ENCODE data around the gene REEP5.

REEP5 gene

DNA sequence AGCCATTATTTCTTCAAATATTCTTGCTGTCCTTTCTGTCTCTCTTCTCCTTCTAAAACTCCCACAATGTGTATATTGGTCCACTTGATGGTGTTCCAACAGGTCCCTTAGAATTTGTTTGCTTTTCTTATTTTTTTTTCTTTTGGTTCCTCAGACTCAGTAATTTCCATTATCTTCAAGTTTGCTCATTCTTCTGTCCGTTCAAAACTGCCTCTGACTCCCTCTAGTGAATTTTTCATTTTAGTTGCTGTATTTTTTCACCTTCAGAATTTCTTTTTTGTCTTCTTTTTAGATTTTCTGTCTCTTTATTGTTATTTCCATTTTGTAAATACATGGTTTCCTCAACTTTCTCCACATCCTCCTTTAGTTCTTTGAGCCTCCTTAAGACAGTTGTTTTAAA lies 67.4 kb downstream of the REEP5 start:
- no peaks in the 10 kb centered on the region for H3K27me3 ChIP-seq (replicated peaks)
- no peak for DNase-seq
- H3K36me3 ChIP-seq (replicated peaks) = no peaks in the 10 kb centered on the region
- in situ Hi-C loops (cut with HindIII; ENCODE audit: low pct_ligation_motif_present, low sequenced_read_pairs) = no loop called here
- no peak overlapping the region for H3K4me3 ChIP-seq (ENCODE audit: low read depth, low read length)
- TF ChIP-seq CTCF (IDR thresholded peaks at IDR 0.05; ENCODE audit: low read depth, low read length, missing control alignments) = no peak
- H3K27ac ChIP-seq = no peak overlapping the region

GRCh38 chr5:112849912-112850311 lies 72.1 kb downstream of the REEP5 start:
- Histone ChIP-seq H3K27me3 (replicated peaks) (no peaks in the 10 kb centered on the region), H3K36me3 (replicated peaks) (no peaks in the 10 kb centered on the region), H3K4me3 (ENCODE audit: low read depth, low read length) (no peak overlapping the region), H3K27ac (no peak overlapping the region)
- DNase-seq = no peak
- no peak for TF ChIP-seq CTCF (IDR thresholded peaks at IDR 0.05; ENCODE audit: low read depth, low read length, missing control alignments)
- in situ Hi-C loops (cut with HindIII; ENCODE audit: low pct_ligation_motif_present, low sequenced_read_pairs) = no loop called here

- TF ChIP-seq CTCF (IDR thresholded peaks at IDR 0.05; ENCODE audit: low read depth, low read length, missing control alignments) = peak; percentile 72
- DNase-seq = peak; percentile 58
- Histone ChIP-seq H3K27ac (no peak overlapping the region), H3K4me3 (ENCODE audit: low read depth, low read length) (peak overlapping the region; percentile 2), H3K36me3 (replicated peaks) (no peaks in the 10 kb centered on the region), H3K27me3 (replicated peaks) (no peaks in the 10 kb centered on the region)
- in situ Hi-C loops (cut with HindIII; ENCODE audit: low pct_ligation_motif_present, low sequenced_read_pairs) = no loop called here
Measured at GRCh38 chr5:112848116-112848811, 73.8 kb downstream of the REEP5 start.

DNA sequence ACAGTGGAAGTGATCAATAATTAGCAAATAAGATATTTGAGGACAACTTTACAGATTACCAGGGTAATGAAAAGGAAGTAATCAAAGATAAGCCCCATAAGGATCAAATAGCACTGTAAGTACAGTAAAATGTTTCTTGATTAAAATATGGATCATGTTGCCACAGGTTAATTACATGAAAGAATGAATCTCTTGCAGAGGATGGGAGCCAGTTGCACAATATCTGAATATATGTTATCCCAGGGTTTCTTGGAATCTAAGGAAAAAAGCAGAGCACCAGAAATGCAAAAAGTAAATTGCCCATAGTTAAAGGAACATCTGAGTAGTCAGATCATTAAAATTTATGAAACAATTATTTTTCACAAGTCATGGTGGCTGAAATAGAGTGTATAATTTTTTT lies 74.7 kb downstream of the REEP5 start:
- H3K27me3 ChIP-seq (replicated peaks) = no peaks in the 10 kb centered on the region
- no peak for DNase-seq
- no peak overlapping the region for H3K27ac ChIP-seq
- TF ChIP-seq CTCF (IDR thresholded peaks at IDR 0.05; ENCODE audit: low read depth, low read length, missing control alignments) = no peak
- no peak overlapping the region for H3K4me3 ChIP-seq (ENCODE audit: low read depth, low read length)
- in situ Hi-C loops (cut with HindIII; ENCODE audit: low pct_ligation_motif_present, low sequenced_read_pairs) = no loop called here
- no peaks in the 10 kb centered on the region for H3K36me3 ChIP-seq (replicated peaks)

DNA sequence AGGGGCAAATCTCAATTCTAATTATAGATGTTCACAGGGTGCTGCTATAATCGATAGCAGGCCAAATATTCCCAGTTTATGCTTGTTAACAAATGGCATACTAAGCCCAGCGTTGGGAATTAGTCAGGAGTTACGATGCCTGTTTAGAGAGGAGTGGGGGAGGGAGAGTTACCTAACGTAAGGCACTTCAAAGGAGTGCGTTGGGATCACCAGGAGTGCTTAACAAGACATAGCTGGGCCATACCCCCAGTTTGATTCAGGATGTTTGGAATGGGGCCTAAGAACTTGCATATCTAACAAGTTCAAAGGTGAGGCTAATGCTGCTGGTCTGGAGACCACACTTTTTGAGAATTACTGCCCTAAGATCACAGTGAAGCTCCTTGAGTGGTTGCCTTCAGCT lies 75.5 kb downstream of the REEP5 start:
- H3K4me3 ChIP-seq (ENCODE audit: low read depth, low read length) = no peak overlapping the region
- no peaks in the 10 kb centered on the region for H3K27me3 ChIP-seq (replicated peaks)
- no peak for DNase-seq
- in situ Hi-C loops (cut with HindIII; ENCODE audit: low pct_ligation_motif_present, low sequenced_read_pairs) = no loop called here
- no peak overlapping the region for H3K27ac ChIP-seq
- H3K36me3 ChIP-seq (replicated peaks) = no peaks in the 10 kb centered on the region
- no peak for TF ChIP-seq CTCF (IDR thresholded peaks at IDR 0.05; ENCODE audit: low read depth, low read length, missing control alignments)

DNA sequence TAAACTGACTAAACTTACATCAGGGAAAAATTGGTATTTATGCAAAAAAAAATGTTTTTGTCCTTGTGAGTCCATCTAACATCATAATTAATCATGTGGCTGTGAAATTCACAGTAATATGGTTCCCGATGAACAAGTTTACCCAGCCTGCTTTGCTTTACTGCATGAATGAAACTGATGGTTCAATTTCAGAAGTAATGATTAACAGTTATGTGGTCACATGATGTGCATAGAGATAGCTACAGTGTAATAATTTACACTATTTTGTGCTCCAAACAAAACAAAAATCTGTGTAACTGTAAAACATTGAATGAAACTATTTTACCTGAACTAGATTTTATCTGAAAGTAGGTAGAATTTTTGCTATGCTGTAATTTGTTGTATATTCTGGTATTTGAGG lies 77.5 kb downstream of the REEP5 start:
- TF ChIP-seq CTCF (IDR thresholded peaks at IDR 0.05; ENCODE audit: low read depth, low read length, missing control alignments) = no peak
- no peak for DNase-seq
- Histone ChIP-seq H3K27ac (no peak overlapping the region), H3K36me3 (replicated peaks) (peaks cover 1% of the 10 kb centered on the region), H3K4me3 (ENCODE audit: low read depth, low read length) (no peak overlapping the region), H3K27me3 (replicated peaks) (no peaks in the 10 kb centered on the region)
- in situ Hi-C loops (cut with HindIII; ENCODE audit: low pct_ligation_motif_present, low sequenced_read_pairs) = no loop called here

All from brain microvascular endothelial cell (primary cell).